HepG2 (cell line): Measurements from ENCODE around the gene GRM4. TPM values are rescaled to one million over a fixed set of nuclear protein-coding genes. Genes with fewer than 3 reads are reported as not detected.

Source experiments
- ATAC-seq: fragments of 200-7000 bp; cut with Tn5 transposase; 3 replicates; pipeline ENCODE4 v1.9.1; 2020; ENCODE audit warnings: mild to moderate bottlenecking, moderate library complexity
- BruUV-seq: library from RNA; stranded (reverse); fragments of 400-500 nt; replicated peaks from 2 replicates; lab custom pipeline; 2021; lab: Mats Ljungman, UMichigan
- CTCF ChIA-PET: fragments of 300-600 bp; formaldehyde crosslinking; extraction: SDS; loops from one replicate; lab custom pipeline; 2021; ENCODE audit warnings: low total read pairs, inconsistent platforms, low intra/inter-chr PET ratio; lab: Yijun Ruan, JAX
- POLR2A ChIA-PET: fragments of 350-600 bp; sonication (Branson Sonifier 250); formaldehyde crosslinking; loops from one replicate; lab custom pipeline; 2020; ENCODE audit warnings: antibody characterized with exemption, inconsistent platforms; lab: Yijun Ruan, JAX
- DNase-seq: peaks from one replicate; pipeline ENCODE4 v3.0.0-alpha.2; 2015; ENCODE audit warnings: low spot score
- FAIRE-seq: peaks from 3 replicates; lab custom pipeline; 2011; peaks lifted over from hg19 to GRCh38; lab: Jason Lieb, UNC
- H2AFZ ChIP-seq: one replicate; pipeline ENCODE4 v1.6.1; 2011; ENCODE audit warnings: low read length, inconsistent platforms
- H3K27ac ChIP-seq: fragments of 300-600 bp; 3 replicates; pipeline ENCODE4 v1.8.0; 2011; ENCODE audit warnings: mixed run types, mild to moderate bottlenecking, mixed read lengths, low read length, inconsistent platforms; ENCODE audit not compliant: insufficient read depth; ENCODE audit errors: extremely low read length
- H3K27me3 ChIP-seq, 2 experiments: fragments of 200-600 bp in 1 of 2; 2 replicates in 1 of 2; 3 replicates in 1 of 2; pipeline versions ENCODE4 v1.6.0 to v1.8.0; 2011; ENCODE audit warnings: low read length in 2 of 2, mild to moderate bottlenecking in 2 of 2, moderate library complexity in 2 of 2, inconsistent platforms in 1 of 2; ENCODE audit not compliant: insufficient read depth in 2 of 2, control insufficient read depth in 1 of 2
- H3K36me3 ChIP-seq, 2 experiments: fragments of 200-600 bp in 1 of 2; replicated peaks in 1 of 2; 2 replicates in 1 of 2; 3 replicates in 1 of 2; pipeline versions ENCODE4 v1.5.1 to v1.8.0; 2011; ENCODE audit warnings: low read length in 2 of 2, inconsistent platforms in 1 of 2; ENCODE audit not compliant: insufficient read depth in 2 of 2, control insufficient read depth in 1 of 2
- H3K4me1 ChIP-seq: 2 replicates; pipeline ENCODE4 v1.5.1; 2012; ENCODE audit warnings: low read length, inconsistent platforms; ENCODE audit not compliant: insufficient read depth
- H3K4me2 ChIP-seq: 2 replicates; pipeline ENCODE4 v1.6.0; 2011; ENCODE audit warnings: low read depth, low read length, inconsistent platforms
- H3K4me3 ChIP-seq, 3 experiments: fragments of 200-600 bp in 1 of 3; sonication (generic), shearing (Covaris generic) in 1 of 3; replicated peaks in 1 of 3; 2 replicates each; pipeline ENCODE4 v1.5.1; 2011 to 2016; ENCODE audit warnings: low read length in 3 of 3, inconsistent platforms in 2 of 3, low read depth in 2 of 3, mild to moderate bottlenecking in 2 of 3, control low read depth in 1 of 3, mixed read lengths in 1 of 3; ENCODE audit not compliant: insufficient read depth in 1 of 3
- H3K79me2 ChIP-seq: one replicate; pipeline ENCODE4 v1.6.1; 2011; ENCODE audit warnings: low read length, inconsistent platforms; ENCODE audit not compliant: insufficient read depth
- H3K9ac ChIP-seq: 2 replicates; pipeline ENCODE4 v1.6.0; 2011; ENCODE audit warnings: mild to moderate bottlenecking, low read depth, low read length, inconsistent platforms; ENCODE audit not compliant: insufficient read depth
- H3K9me3 ChIP-seq: 2 replicates; pipeline ENCODE4 v1.5.1; 2012; ENCODE audit warnings: mild to moderate bottlenecking, low read length
- H4K20me1 ChIP-seq: 2 replicates; pipeline ENCODE4 v1.6.0; 2011; ENCODE audit warnings: inconsistent platforms, mild to moderate bottlenecking, low read length, moderate library complexity; ENCODE audit not compliant: insufficient read depth
- RAD51 ChIP-seq: fragments of 450-650 bp; IDR thresholded peaks from 2 replicates; pipeline ENCODE4 v1.6.1; 2016; ENCODE audit warnings: borderline replicate concordance
- WGBS: methylation state at CpG from one replicate; pipeline ENCODE4 v1.1.6; 2017; ENCODE audit warnings: low lambda C conversion rate; 5-methylcytosine and 5-hydroxymethylcytosine counted together
- in situ Hi-C: cut with HindIII; loops from 2 replicates; pipeline ENCODE4 v1.10.0; 2017; ENCODE audit warnings: low pct_unique_long_range_greater_than_20kb; ENCODE audit not compliant: extremely low pct_ligation_motif_present
- intact Hi-C: fragments of 100-400 bp; cut with micrococcal nuclease; formaldehyde crosslinking; loops from one replicate; pipeline ENCODE4 v1.10.0; 2022; ENCODE audit not compliant: unreplicated experiment
- polyA plus RNA-seq, 8 experiments: library from polyadenylated mRNA; depleted of rRNA in 3 of 8; stranded (reverse) in 7 of 8; unstranded in 1 of 8; fragments of >200 nt; fragmentation: Illumina TruSeq in 4 of 8; extraction: Trizol in 4 of 8; gene quantifications; 2 replicates each; pipeline versions ENCODE4 v1.2.1 to v1.2.3, GENCODE V29; 2011 to 2016; ENCODE audit warnings: low read depth in 4 of 8, missing spikeins in 1 of 8, mixed read lengths in 1 of 8; ENCODE audit not compliant: insufficient read depth in 1 of 8
- total RNA-seq, 5 experiments: library from RNA; depleted of rRNA; stranded (reverse); fragments of >200 nt; fragmentation: Illumina TruSeq; extraction: Trizol; gene quantifications; 2 replicates each; pipeline ENCODE4 v1.2.3, GENCODE V29; 2016; ENCODE audit warnings: low read depth in 1 of 5
- TF ChIP-seq, protein P1 (sequence below), 2 experiments: sonication (generic) in 1 of 2; formaldehyde crosslinking in 1 of 2; IDR thresholded peaks; 2 replicates each; pipeline versions ENCODE4 v1.5.1 to v1.6.1; 2011 to 2020; ENCODE audit warnings: borderline replicate concordance in 1 of 2, low read depth in 1 of 2, low read length in 1 of 2, mild to moderate bottlenecking in 1 of 2, missing genetic modification reagents in 1 of 2, moderate library complexity in 1 of 2
- TF ChIP-seq, protein P2 (sequence below): sonication (generic); formaldehyde crosslinking; IDR thresholded peaks from 2 replicates; pipeline ENCODE4 v1.5.0; 2020; ENCODE audit warnings: missing genetic modification reagents

The GRM4 gene
- total and polyA plus RNA-seq, 2 of the 13 experiments (the other 11 are each of a cell fraction or from before 2014, with no cell fraction given) = not detected

DNA sequence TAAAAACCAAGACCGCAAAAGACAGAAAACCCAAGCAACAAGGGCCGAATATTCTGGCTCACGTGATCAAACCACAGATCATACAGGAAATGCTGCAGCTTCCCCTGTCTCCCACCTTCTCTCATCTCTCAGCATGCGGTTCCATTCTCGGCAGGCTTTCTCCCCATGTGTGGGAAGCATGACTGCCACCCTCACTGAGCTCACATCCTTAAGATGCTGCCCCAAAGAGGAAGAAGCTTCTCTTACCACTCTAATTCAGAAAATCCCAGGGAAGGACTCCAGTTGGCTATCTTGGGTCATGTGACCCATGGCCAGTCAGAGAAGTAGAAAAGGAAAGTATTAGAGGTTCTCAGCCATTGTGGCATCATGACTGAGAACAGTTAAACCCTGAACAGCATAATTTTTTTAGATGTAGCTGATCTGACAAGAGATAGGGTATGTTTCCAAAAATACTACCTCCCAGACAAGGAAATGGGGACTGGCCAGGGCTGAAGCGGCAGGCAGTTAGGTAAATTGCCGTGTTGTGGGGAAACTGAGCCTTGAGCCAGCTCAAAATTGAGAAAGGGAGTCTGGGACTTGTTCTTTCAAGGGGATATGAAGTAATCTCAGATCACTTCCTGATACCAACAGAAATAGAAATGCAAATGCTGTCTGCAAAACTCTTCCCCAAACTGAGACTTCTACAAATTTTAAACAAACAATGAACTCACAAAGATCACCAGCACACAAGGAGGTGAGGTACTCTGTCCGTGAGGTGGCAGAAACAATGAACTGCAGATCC, 37.1 kb upstream of the GRM4 start:
- H3K4me3 ChIP-seq = no peak overlapping the region
- intact Hi-C loops = no loop called here
- POLR2A ChIA-PET = no interaction called here
- H3K79me2 ChIP-seq = no peaks in the 10 kb centered on the region
- WGBS = 49% methylated on average over 8 of the region's 8 CpGs
- TF ChIP-seq, protein P1, sequence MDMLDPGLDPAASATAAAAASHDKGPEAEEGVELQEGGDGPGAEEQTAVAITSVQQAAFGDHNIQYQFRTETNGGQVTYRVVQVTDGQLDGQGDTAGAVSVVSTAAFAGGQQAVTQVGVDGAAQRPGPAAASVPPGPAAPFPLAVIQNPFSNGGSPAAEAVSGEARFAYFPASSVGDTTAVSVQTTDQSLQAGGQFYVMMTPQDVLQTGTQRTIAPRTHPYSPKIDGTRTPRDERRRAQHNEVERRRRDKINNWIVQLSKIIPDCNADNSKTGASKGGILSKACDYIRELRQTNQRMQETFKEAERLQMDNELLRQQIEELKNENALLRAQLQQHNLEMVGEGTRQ (IDR thresholded peaks at IDR 0.05; ENCODE audit: low read depth, low read length) = peak; percentile 22; the same call in 1 of the 2 replicates
- TF ChIP-seq, protein P1 (CRISPR knock-in tag; IDR thresholded peaks at IDR 0.05; ENCODE audit: borderline replicate concordance) = no peak
- TF ChIP-seq, protein P2, sequence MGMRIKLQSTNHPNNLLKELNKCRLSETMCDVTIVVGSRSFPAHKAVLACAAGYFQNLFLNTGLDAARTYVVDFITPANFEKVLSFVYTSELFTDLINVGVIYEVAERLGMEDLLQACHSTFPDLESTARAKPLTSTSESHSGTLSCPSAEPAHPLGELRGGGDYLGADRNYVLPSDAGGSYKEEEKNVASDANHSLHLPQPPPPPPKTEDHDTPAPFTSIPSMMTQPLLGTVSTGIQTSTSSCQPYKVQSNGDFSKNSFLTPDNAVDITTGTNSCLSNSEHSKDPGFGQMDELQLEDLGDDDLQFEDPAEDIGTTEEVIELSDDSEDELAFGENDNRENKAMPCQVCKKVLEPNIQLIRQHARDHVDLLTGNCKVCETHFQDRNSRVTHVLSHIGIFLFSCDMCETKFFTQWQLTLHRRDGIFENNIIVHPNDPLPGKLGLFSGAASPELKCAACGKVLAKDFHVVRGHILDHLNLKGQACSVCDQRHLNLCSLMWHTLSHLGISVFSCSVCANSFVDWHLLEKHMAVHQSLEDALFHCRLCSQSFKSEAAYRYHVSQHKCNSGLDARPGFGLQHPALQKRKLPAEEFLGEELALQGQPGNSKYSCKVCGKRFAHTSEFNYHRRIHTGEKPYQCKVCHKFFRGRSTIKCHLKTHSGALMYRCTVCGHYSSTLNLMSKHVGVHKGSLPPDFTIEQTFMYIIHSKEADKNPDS (CRISPR knock-in tag) = no peak
- TF ChIP-seq RAD51 = peak; percentile 26; the same call in 1 of the 2 replicates
- DNase-seq (no peak), FAIRE-seq (no peak), ATAC-seq (no peak)
- in situ Hi-C loops = no loop called here
- H3K27ac ChIP-seq = no peak overlapping the region
- H3K9ac ChIP-seq = no peak overlapping the region
- CTCF ChIA-PET = no interaction called here
- H4K20me1 ChIP-seq = no peaks in the 10 kb centered on the region
- no peak overlapping the region for H2AFZ ChIP-seq
- H3K4me1 ChIP-seq = no peaks in the 10 kb centered on the region
- peaks cover 5 to 7% of the 10 kb centered on the region in 2 experiments; a peak in 2 of 5 replicates for H3K27me3 ChIP-seq
- H3K9me3 ChIP-seq = no peaks in the 10 kb centered on the region
- H3K4me2 ChIP-seq = no peak overlapping the region
- no TSS peak for BruUV-seq
- no peaks in the 10 kb centered on the region for H3K36me3 ChIP-seq
